Measurements from ENCODE around the gene AUTS2.

DNA sequence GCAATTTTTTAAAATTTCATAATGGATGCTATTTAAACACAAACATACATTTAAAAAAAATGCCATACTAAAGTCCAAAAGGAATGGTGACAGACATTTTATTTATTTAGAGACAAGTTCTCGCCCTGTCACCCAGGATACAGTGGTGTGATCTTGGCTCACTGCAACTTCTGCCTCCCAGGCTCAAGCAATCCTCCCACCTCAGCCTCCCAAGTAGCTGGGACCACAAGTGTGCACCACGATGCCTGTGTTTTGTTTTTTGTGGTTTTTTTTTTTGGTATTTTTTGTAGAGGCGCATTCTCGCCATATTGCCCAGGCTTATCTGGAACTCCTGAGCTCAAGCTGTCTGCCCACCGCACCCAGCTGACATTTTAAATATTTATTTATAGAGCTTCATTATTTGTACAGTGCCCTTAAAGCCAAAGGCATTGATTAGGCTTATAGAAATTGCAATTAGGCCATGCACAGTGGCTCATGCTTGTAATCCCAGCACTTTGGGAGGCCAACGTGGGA, 703.5 kb downstream of the AUTS2 start:
- TF ChIP-seq, protein P1, sequence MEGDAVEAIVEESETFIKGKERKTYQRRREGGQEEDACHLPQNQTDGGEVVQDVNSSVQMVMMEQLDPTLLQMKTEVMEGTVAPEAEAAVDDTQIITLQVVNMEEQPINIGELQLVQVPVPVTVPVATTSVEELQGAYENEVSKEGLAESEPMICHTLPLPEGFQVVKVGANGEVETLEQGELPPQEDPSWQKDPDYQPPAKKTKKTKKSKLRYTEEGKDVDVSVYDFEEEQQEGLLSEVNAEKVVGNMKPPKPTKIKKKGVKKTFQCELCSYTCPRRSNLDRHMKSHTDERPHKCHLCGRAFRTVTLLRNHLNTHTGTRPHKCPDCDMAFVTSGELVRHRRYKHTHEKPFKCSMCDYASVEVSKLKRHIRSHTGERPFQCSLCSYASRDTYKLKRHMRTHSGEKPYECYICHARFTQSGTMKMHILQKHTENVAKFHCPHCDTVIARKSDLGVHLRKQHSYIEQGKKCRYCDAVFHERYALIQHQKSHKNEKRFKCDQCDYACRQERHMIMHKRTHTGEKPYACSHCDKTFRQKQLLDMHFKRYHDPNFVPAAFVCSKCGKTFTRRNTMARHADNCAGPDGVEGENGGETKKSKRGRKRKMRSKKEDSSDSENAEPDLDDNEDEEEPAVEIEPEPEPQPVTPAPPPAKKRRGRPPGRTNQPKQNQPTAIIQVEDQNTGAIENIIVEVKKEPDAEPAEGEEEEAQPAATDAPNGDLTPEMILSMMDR (IDR thresholded peaks at IDR 0.05 in 2 of 3, conservative IDR thresholded peaks at IDR 0.05 in 1 of 3; ENCODE audit: insufficient read depth in 2 of 3, low read depth in 1 of 3, low read length in 3 of 3), result no peak
- TF ChIP-seq, protein P2, sequence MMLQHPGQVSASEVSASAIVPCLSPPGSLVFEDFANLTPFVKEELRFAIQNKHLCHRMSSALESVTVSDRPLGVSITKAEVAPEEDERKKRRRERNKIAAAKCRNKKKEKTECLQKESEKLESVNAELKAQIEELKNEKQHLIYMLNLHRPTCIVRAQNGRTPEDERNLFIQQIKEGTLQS (IDR thresholded peaks at IDR 0.05), result no peak
- TF ChIP-seq, protein P2 (CRISPR knock-in tag; conservative IDR thresholded peaks at IDR 0.05), result no peak
